Choroid plexus epithelial cell (primary cell): Measurements from ENCODE around the gene TIMM10.

ENCODE experiments used
- DNase-seq: peaks from one replicate; pipeline ENCODE4 v3.0.0-alpha.2; 2010; ENCODE audit warnings: low read depth
- H3K4me3 ChIP-seq: 2 replicates; pipeline ENCODE4 v1.5.1; 2011; ENCODE audit warnings: low read depth, mild to moderate bottlenecking, control low read depth, low read length, moderate library complexity
- TF ChIP-seq, protein P1 (sequence below): conservative IDR thresholded peaks from 2 replicates; pipeline ENCODE4 v1.5.1; 2011; ENCODE audit warnings: low read depth, mild to moderate bottlenecking, control low read depth, inconsistent platforms, low read length, moderate library complexity

TIMM10 gene, protein sequence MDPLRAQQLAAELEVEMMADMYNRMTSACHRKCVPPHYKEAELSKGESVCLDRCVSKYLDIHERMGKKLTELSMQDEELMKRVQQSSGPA

DNA sequence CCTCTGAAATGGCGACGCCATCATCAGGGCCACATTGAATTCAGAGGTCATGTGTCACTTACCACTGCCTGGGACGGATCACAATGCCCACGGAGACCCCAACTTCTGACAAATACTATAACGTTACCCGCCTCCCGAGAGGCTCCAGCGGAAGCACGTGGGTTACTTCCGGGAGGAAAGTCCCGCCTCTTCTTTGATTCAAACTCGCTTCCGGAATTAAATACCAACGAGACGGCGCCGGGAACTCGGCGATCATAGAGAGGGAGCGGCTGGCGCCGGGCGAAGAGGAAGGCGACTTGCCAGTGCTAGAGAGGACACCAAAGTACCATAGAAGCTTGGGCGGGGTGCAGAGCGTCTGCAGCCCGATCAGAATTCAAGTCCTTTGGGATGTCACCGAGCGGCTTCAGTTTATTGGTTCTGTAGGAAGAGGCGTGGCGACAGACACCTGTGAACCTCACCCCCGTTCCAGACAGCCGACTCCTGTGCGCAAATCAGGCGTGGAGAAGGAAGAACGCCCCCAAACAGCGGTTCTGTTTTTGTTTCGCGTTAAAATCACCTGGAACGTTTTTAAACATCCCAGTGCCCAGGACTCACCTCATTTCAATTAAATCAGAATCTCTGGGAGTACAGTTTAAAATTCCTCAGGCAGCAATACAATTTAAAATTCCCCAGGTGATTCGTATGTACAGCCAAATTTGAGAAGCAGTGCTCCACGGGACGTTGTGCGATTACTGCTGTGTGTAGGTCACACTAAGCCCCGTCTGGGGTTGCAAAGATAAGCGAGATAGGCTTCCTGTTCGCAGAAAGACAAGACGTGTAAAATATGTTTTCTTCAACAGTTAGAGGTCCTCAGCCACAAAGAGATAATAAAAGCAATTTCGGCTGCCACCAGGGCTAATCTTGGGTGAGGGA, at the start of gene TIMM10:
TSS of gene TIMM10 (minus strand) at position 159 of the 912 bp plus-strand sequence. CDS start 565 bp downstream, outside the sequence.
- peak within 1 kb of the TSS; percentile 89 for H3K4me3 ChIP-seq
- DNase-seq, result peak; percentile 97

DNA sequence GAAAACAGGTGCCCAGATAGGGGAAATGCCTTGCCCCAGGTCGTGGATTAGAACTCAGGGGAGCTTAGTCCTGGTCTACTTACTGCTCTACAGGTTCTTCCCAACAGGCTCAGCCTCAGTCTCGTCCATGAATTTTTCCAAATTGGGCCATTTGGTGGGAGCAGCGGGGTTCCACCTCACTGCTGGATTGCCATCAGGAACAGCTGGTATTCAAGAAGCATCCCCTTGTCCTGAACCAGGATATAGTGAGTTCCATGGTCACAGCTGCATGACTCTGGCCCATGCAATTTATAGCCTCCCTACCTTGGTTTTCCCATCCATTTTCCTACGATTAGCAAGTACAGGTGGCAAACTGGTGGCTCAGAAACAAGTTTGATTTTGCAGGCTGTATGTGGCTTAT, 43.5 kb upstream of the TIMM10 start:
- H3K4me3 ChIP-seq, result no peak overlapping the region
- TF ChIP-seq, protein P1, sequence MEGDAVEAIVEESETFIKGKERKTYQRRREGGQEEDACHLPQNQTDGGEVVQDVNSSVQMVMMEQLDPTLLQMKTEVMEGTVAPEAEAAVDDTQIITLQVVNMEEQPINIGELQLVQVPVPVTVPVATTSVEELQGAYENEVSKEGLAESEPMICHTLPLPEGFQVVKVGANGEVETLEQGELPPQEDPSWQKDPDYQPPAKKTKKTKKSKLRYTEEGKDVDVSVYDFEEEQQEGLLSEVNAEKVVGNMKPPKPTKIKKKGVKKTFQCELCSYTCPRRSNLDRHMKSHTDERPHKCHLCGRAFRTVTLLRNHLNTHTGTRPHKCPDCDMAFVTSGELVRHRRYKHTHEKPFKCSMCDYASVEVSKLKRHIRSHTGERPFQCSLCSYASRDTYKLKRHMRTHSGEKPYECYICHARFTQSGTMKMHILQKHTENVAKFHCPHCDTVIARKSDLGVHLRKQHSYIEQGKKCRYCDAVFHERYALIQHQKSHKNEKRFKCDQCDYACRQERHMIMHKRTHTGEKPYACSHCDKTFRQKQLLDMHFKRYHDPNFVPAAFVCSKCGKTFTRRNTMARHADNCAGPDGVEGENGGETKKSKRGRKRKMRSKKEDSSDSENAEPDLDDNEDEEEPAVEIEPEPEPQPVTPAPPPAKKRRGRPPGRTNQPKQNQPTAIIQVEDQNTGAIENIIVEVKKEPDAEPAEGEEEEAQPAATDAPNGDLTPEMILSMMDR, result no peak
- DNase-seq, result no peak

More for the DNA sequence above, at the start of gene TIMM10:
- TF ChIP-seq, protein P1, result no peak

DNA sequence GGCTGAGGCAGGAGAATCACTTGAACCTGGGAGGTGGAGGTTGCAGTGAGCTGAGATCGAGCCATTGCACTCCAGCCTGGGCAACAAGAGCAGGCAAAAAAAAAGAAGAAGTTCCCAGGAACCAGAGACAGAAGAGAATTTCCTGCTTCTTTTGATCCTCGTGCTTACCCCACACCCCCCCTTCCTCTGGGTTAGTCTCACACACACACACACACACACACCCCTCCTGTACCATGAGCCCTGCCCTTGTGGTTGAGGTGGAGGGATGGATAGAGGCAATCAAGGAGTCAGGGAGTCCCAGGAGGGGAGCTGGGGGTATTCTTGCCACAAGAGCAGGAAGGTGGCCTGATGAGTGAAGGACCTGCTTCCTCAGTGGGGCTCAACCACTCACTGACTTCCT, 41.1 kb upstream of the TIMM10 start:
- DNase-seq, result no peak
- TF ChIP-seq, protein P1, result no peak
- H3K4me3 ChIP-seq, result no peak overlapping the region

DNA sequence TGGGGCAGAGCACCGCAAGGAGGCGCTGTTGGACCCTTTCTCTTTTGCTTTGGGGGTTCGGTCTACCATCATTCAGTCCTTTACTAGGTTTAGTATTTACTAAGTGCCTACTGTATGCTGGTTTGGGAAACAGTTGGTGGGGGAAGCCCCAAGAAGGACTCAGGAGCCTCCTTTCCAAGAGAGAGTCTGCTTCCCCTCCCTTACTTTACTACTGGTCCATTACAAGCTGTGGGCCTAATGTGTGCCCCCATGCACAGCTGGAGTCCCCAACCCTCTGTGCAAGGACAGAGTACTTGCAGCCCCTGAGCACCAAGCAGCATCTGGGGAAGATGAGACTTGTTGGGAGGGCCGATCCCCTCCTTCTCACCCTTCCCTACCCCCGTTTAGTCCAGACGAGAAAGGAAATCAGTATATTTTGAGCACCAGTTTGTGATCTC, 37.8 kb upstream of the TIMM10 start:
- TF ChIP-seq, protein P1, result peak; percentile 94
- peak; percentile 82 for DNase-seq
- H3K4me3 ChIP-seq, result peak overlapping the region; percentile 88

DNA sequence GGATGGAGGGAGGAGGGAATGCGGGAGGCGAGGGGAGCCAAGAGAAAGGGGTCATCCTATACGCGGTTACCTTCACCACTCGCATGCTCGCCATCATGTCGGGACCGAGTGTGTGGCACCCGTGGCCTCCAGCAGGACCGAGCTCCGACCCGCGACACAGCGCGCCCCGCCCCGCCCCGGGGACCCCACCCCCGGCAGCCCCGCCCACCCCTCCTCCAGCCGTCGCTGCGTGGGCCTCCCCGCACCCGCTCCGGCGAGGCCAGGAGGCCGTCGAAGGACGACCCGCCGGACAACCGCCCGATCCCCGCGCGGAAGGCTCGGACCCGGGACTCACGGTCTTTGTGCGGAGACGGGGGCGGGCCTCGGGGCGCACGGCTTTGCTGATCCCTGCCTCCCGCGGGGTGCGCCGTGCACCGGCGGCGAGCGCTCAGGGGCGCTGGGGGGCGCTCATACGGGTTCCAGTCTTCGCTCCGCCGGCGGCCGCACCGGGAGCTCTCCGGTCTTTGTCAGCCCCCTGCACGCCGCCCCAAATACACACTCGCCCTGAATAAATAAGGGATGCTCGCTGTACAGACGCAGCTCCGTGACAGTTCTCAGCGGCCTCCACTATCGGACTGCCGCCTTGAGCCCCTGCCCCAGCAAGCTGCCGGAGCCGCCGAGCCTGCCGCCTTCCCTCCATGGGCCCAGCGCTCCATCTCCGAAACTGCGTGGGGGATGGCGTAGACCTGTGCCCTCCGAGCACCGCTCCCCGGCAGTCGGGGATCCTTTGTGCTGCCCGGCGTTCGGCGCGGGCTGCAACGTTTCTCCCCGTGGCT, 37.2 kb upstream of the TIMM10 start, which contains the start of gene UBE2L6:
TSS of gene UBE2L6 (minus strand) at position 158 of the 815 bp plus-strand sequence. CDS start at position 97, 61 bp downstream.
- peak within 1 kb of the TSS; percentile 88 for H3K4me3 ChIP-seq
- DNase-seq, result peak; percentile 30
- TF ChIP-seq, protein P1, result no peak

DNA sequence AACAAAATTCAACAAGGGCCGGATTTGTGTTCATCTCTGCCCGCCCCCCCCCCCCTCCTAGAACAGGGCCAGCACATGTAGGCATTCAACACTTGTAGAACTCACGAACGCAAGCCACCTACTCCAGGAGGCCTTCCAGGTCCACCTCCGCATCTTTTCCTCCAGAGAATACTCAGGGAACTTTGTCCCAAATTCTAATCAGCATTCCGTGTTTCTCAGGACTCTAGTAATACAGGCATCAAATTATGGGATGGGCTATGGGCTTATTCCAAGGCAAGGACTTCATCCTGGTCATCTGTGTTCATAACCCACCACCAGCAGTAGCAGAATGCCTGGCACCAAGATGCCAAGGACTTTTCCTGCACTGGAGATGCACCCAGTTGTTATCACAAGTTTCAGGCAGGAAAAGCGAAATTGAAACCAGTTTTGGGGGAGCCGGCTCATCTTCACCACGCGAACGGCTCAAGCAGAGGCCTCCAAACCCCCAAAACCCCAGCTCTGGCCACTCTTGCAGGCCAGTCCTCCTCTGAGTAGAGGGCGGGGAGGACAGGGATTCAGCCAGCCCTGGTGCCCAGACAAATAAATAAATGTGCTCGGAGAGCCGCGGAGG, 36.5 kb upstream of the TIMM10 start:
- peak; percentile 25 for DNase-seq

More for the DNA sequence above, 36.5 kb upstream of the TIMM10 start:
- H3K4me3 ChIP-seq, result peak overlapping the region; percentile 88
- TF ChIP-seq, protein P1, result no peak
